ENCODE measurements around the gene VPS13D. TPM values are rescaled to one million over a fixed set of nuclear protein-coding genes. Genes with fewer than 3 reads are reported as not detected.

Gene VPS13D
- total and polyA plus RNA-seq, 2 donors from 2014 or later: 19.4 to 75.8 TPM

- H3K36me3 ChIP-seq (ENCODE audit: control insufficient read depth in 2 of 3, insufficient read depth in 3 of 3, low read length in 3 of 3): peaks cover 6 to 32% (median 8%) of the 10 kb centered on the region in 3 donors
- FAIRE-seq: no peak
- intact Hi-C loops (cut with DNase I): no loop called here
- H3K27me3 ChIP-seq (ENCODE audit: control insufficient read depth, insufficient read depth, low read length): no peaks in the 10 kb centered on the region
- peak overlapping the region; percentile 19 to 26 for H3K27ac ChIP-seq (ENCODE audit: low read depth in 2 of 2, low read length in 2 of 2)
- no peaks in the 10 kb centered on the region for H3K9me3 ChIP-seq (ENCODE audit: control insufficient read depth in 2 of 3, insufficient read depth in 1 of 3, low read length in 3 of 3)
- H3K4me1 ChIP-seq (ENCODE audit: control insufficient read depth in 2 of 3, insufficient read depth in 2 of 3, low read depth in 1 of 3, low read length in 3 of 3): peaks cover 11 to 38% (median 26%) of the 10 kb centered on the region in 3 donors
- no peak for TF ChIP-seq CTCF (IDR thresholded peaks at IDR 0.05; ENCODE audit: borderline replicate concordance, extremely low read depth, insufficient read depth)
- no peak overlapping the region for H3K4me3 ChIP-seq (ENCODE audit: low read length in 3 of 3)
- H3K9ac ChIP-seq (ENCODE audit: low read length in 3 of 3): peak overlapping the region in 1 of 3 donors; percentile 21
- peak in 1 of 5 donors; percentile 74 for DNase-seq
Measured at GRCh38 chr1:12405325-12406210, 175.7 kb downstream of the VPS13D start.

GRCh38 chr1:12406211-12407021 is 176.6 kb downstream of the VPS13D start:
- intact Hi-C loops (cut with DNase I): no loop called here
- Histone ChIP-seq H3K27me3 (ENCODE audit: control insufficient read depth, insufficient read depth, low read length) (no peaks in the 10 kb centered on the region), H3K9ac (ENCODE audit: low read length in 3 of 3) (peak overlapping the region in 1 of 3 donors; percentile 21), H3K36me3 (ENCODE audit: control insufficient read depth in 2 of 3, insufficient read depth in 3 of 3, low read length in 3 of 3) (peaks cover 5 to 24% (median 6%) of the 10 kb centered on the region in 3 donors), H3K4me3 (ENCODE audit: low read length in 3 of 3) (no peak overlapping the region), H3K9me3 (ENCODE audit: control insufficient read depth in 2 of 3, insufficient read depth in 1 of 3, low read length in 3 of 3) (peaks cover 0 to 2% (median 0%) of the 10 kb centered on the region in 3 donors), H3K4me1 (ENCODE audit: control insufficient read depth in 2 of 3, insufficient read depth in 2 of 3, low read depth in 1 of 3, low read length in 3 of 3) (peaks cover 11 to 38% (median 26%) of the 10 kb centered on the region in 3 donors), H3K27ac (ENCODE audit: low read depth in 2 of 2, low read length in 2 of 2) (peak overlapping the region; percentile 19 to 74)
- TF ChIP-seq CTCF (IDR thresholded peaks at IDR 0.05; ENCODE audit: borderline replicate concordance, extremely low read depth, insufficient read depth): no peak
- DNase-seq (peak in 1 of 5 donors; percentile 66), FAIRE-seq (no peak)

DNA sequence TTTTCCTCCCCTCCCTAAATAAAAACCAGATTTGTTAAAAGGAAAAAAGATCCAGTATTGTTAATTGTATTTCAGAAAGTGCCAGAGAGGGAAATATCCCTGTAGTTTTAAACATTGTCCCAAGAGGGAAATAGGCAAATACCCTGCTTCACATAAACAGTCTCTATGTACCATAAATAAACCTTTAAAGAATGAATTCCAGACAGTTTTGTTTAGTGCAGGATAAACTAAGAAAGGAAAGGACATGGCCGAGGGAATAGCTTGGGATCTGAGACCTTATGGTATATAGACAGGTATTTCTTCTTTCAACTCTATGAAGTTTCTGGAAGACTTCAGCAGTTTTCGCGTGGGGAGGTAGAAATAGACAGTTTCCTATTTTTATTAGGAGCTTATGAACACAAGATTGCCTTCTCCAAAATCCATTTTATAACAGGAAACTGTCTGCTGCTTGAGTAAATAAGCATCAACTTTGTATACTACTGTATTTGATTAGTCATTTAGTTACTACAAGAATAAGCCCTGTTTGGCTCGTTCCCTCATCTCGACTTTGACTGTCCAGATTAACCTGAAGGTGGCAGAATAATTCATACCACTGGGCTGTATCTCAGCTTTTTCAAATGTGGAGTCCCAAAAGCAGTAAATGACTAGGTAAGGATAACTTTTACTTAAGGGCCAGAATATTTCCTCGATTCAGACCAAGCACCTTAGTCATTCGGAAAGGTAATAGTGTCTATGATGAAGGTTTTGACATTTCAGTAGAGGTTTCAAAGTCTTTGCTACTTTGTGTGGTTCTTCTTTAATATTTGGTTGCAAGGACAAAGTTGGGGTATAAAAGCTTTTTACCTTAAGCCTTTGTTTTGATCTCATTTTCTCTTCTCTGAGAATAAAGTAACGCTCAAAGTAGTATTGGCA is 177.5 kb downstream of the VPS13D start:
- peak overlapping the region in 1 of 3 donors; percentile 7 for H3K9ac ChIP-seq (ENCODE audit: low read length in 3 of 3)
- peak; percentile 45 for TF ChIP-seq CTCF (IDR thresholded peaks at IDR 0.05; ENCODE audit: borderline replicate concordance, extremely low read depth, insufficient read depth)
- H3K9me3 ChIP-seq (ENCODE audit: control insufficient read depth in 2 of 3, insufficient read depth in 1 of 3, low read length in 3 of 3): peaks cover 0 to 2% (median 0%) of the 10 kb centered on the region in 3 donors
- intact Hi-C loops (cut with DNase I): no loop called here
- DNase-seq (peak in 2 of 5 donors; percentile 26 to 79), FAIRE-seq (peak; percentile 45)
- peaks cover 6 to 24% (median 7%) of the 10 kb centered on the region in 3 donors for H3K36me3 ChIP-seq (ENCODE audit: control insufficient read depth in 2 of 3, insufficient read depth in 3 of 3, low read length in 3 of 3)
- no peak overlapping the region for H3K4me3 ChIP-seq (ENCODE audit: low read length in 3 of 3)
- no peaks in the 10 kb centered on the region for H3K27me3 ChIP-seq (ENCODE audit: control insufficient read depth, insufficient read depth, low read length)
- peaks cover 11 to 38% (median 26%) of the 10 kb centered on the region in 3 donors for H3K4me1 ChIP-seq (ENCODE audit: control insufficient read depth in 2 of 3, insufficient read depth in 2 of 3, low read depth in 1 of 3, low read length in 3 of 3)
- peak overlapping the region in 1 of 2 donors; percentile 74 for H3K27ac ChIP-seq (ENCODE audit: low read depth in 2 of 2, low read length in 2 of 2)

All from kidney (tissue), 14 donors.